ENCODE results near the gene PHEX.

PHEX gene

GRCh38 chrX:22118161-22118830 lies 86.2 kb downstream of the PHEX start:
- TF ChIP-seq CTCF (IDR thresholded peaks at IDR 0.05; ENCODE audit: borderline replicate concordance, extremely low read depth, low read length, poor library complexity, severe bottlenecking), result no peak
- no peak for TF ChIP-seq EZH2 (IDR thresholded peaks at IDR 0.05; ENCODE audit: borderline replicate concordance, low read depth, low read length, severe bottlenecking)
- ATAC-seq (ENCODE audit: insufficient read depth, low read depth), result no peak
- Histone ChIP-seq H3K4me3 (ENCODE audit: low read depth in 1 of 2, low read length in 2 of 2) (no peak overlapping the region), H4K20me1 (ENCODE audit: insufficient read depth, low read length) (no peaks in the 10 kb centered on the region), H3K79me2 (ENCODE audit: insufficient read depth, low read length) (no peaks in the 10 kb centered on the region), H3K27me3 (ENCODE audit: insufficient read depth, low read length, poor library complexity) (no peaks in the 10 kb centered on the region), H3K27ac (ENCODE audit: low read length) (no peak overlapping the region), H2AFZ (ENCODE audit: low read depth, low read length) (no peak overlapping the region), H3K4me1 (ENCODE audit: insufficient read depth, low read length) (no peaks in the 10 kb centered on the region), H3K36me3 (ENCODE audit: insufficient read depth, low read length) (no peaks in the 10 kb centered on the region), H3K4me2 (ENCODE audit: insufficient read depth, low read length) (no peak overlapping the region), H3K9ac (ENCODE audit: low read depth, low read length) (no peak overlapping the region), H3K9me3 (ENCODE audit: insufficient read depth, low read length, severe bottlenecking) (no peaks in the 10 kb centered on the region)
- DNase-seq, result no peak

GRCh38 chrX:22121161-22121560 lies 89.0 kb downstream of the PHEX start:
- H3K9ac ChIP-seq (ENCODE audit: low read depth, low read length), result no peak overlapping the region
- ATAC-seq (ENCODE audit: insufficient read depth, low read depth) (no peak), DNase-seq (no peak)
- no peaks in the 10 kb centered on the region for H3K79me2 ChIP-seq (ENCODE audit: insufficient read depth, low read length)
- H3K4me2 ChIP-seq (ENCODE audit: insufficient read depth, low read length), result no peak overlapping the region
- H4K20me1 ChIP-seq (ENCODE audit: insufficient read depth, low read length), result no peaks in the 10 kb centered on the region
- no peaks in the 10 kb centered on the region for H3K36me3 ChIP-seq (ENCODE audit: insufficient read depth, low read length)
- H3K27ac ChIP-seq (ENCODE audit: low read length), result no peak overlapping the region
- no peaks in the 10 kb centered on the region for H3K27me3 ChIP-seq (ENCODE audit: insufficient read depth, low read length, poor library complexity)
- no peak overlapping the region for H2AFZ ChIP-seq (ENCODE audit: low read depth, low read length)
- H3K4me1 ChIP-seq (ENCODE audit: insufficient read depth, low read length), result no peaks in the 10 kb centered on the region
- no peak for TF ChIP-seq CTCF (IDR thresholded peaks at IDR 0.05; ENCODE audit: borderline replicate concordance, extremely low read depth, low read length, poor library complexity, severe bottlenecking)
- TF ChIP-seq EZH2 (IDR thresholded peaks at IDR 0.05; ENCODE audit: borderline replicate concordance, low read depth, low read length, severe bottlenecking), result no peak
- no peaks in the 10 kb centered on the region for H3K9me3 ChIP-seq (ENCODE audit: insufficient read depth, low read length, severe bottlenecking)
- H3K4me3 ChIP-seq (ENCODE audit: low read depth in 1 of 2, low read length in 2 of 2), result no peak overlapping the region

- Histone ChIP-seq H4K20me1 (ENCODE audit: insufficient read depth, low read length) (no peaks in the 10 kb centered on the region), H3K9ac (ENCODE audit: low read depth, low read length) (no peak overlapping the region), H3K4me2 (ENCODE audit: insufficient read depth, low read length) (no peak overlapping the region), H3K27ac (ENCODE audit: low read length) (no peak overlapping the region), H3K79me2 (ENCODE audit: insufficient read depth, low read length) (no peaks in the 10 kb centered on the region), H3K27me3 (ENCODE audit: insufficient read depth, low read length, poor library complexity) (no peaks in the 10 kb centered on the region), H2AFZ (ENCODE audit: low read depth, low read length) (no peak overlapping the region), H3K9me3 (ENCODE audit: insufficient read depth, low read length, severe bottlenecking) (no peaks in the 10 kb centered on the region), H3K4me3 (ENCODE audit: low read depth in 1 of 2, low read length in 2 of 2) (no peak overlapping the region), H3K36me3 (ENCODE audit: insufficient read depth, low read length) (no peaks in the 10 kb centered on the region), H3K4me1 (ENCODE audit: insufficient read depth, low read length) (no peaks in the 10 kb centered on the region)
- DNase-seq (no peak), ATAC-seq (ENCODE audit: insufficient read depth, low read depth) (no peak)
- TF ChIP-seq EZH2 (IDR thresholded peaks at IDR 0.05; ENCODE audit: borderline replicate concordance, low read depth, low read length, severe bottlenecking) (no peak), CTCF (IDR thresholded peaks at IDR 0.05; ENCODE audit: borderline replicate concordance, extremely low read depth, low read length, poor library complexity, severe bottlenecking) (no peak)
Observed at GRCh38 chrX:22122510-22122909, 90.4 kb downstream of the PHEX start.
